HG03045 (cell line): ENCODE data around the gene HBM.
"Not testable (repeated sequence)": the region's sequence is repeated elsewhere in the genome, so short reads cannot be mapped to it uniquely, and the experiment has no call there.

ENCODE experiments used
- ATAC-seq: cut with Tn5 transposase; IDR thresholded peaks from one replicate; pipeline ENCODE4 v1.9.1; 2021; ENCODE audit warnings: mild to moderate bottlenecking, moderate library complexity; ENCODE audit not compliant: unreplicated experiment

Gene HBM

DNA sequence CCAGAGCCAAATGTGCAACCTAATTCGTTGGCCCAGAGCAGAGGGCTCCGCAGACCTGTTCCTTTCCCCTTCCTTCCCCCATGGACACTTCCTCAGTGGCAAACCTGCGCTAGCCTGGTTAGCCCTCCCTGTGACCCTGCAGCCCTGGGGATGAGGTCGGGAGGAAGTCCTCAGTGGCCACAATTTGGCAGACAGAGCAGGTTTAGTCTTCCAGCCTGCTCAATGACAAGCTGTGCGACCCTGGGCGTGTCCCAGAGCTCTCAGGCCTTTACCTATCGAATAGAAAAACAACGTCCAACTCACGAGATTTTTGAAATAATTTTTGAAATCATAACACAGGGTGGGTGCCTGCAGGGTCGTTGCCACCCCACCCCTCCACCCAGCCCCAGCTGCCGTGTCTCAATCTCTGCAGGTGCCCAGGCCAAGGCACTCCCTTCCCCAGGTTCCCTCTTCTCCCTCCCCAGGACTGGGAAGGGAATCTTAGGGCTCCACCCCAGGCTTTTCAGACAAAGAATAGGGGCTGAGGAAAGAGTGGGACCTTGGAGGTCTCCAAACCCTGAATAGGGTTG lies 1.4 kb downstream of the HBM start:
- ATAC-seq: no peak

DNA sequence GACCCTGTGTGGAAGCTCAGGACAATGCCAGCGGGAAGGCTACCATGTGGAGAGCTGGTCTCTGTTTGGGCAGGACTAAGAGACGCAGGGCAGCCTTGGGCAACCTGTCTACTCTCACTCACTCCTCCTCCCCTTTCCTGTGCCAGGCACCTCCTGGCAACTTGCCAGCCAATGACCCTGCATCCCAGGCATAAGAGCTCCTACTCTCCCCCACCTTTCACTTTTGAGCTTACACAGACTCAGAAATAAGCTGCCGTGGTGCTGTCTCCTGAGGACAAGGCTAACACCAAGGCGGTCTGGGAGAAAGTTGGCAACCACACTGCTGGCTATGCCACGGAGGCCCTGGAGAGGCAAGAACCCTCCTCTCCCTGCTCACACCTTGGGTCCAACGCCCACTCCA lies 2.6 kb downstream of the HBM start:
- ATAC-seq: no peak

DNA sequence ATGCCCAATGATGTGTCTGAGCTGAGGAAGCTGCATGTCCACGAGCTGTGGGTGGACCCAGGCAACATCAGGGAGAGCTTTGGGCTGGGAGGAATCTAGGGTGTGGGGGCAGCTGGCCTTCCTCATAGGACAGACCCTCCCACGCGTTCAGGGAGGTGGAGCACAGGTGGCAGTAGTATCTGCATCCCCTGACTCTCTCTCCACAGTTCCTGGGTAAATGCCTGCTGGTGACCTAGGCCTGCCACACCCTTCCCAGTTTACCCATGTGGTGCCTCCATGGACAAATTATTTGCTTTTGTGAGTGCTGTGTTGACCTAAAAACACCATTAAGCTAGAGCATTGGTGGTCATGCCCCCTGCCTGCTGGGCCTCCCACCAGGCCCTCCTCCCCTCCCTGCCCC lies 3.2 kb downstream of the HBM start:
- ATAC-seq: no peak

DNA sequence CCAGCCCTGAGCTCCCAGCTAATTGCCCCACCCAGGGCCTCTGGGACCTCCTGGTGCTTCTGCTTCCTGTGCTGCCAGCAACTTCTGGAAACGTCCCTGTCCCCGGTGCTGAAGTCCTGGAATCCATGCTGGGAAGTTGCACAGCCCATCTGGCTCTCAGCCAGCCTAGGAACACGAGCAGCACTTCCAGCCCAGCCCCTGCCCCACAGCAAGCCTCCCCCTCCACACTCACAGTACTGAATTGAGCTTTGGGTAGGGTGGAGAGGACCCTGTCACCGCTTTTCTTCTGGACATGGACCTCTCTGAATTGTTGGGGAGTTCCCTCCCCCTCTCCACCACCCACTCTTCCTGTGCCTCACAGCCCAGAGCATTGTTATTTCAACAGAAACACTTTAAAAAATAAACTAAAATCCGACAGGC lies 4.3 kb downstream of the HBM start:
- ATAC-seq: not testable (repeated sequence)

DNA sequence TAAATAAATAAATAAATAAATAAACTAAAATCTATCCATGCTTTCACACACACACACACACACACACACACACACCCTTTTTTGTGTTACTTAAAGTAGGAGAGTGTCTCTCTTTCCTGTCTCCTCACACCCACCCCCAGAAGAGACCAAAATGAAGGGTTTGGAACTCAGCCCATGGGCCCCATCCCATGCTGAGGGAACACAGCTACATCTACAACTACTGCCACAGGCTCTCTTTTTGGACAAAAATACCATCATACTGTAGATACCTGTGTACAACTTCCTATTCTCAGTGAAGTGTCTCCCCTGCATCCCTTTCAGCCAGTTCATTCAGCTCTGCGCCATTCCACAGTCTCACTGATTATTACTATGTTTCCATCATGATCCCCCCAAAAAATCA lies 5.0 kb downstream of the HBM start:
- no peak for ATAC-seq

DNA sequence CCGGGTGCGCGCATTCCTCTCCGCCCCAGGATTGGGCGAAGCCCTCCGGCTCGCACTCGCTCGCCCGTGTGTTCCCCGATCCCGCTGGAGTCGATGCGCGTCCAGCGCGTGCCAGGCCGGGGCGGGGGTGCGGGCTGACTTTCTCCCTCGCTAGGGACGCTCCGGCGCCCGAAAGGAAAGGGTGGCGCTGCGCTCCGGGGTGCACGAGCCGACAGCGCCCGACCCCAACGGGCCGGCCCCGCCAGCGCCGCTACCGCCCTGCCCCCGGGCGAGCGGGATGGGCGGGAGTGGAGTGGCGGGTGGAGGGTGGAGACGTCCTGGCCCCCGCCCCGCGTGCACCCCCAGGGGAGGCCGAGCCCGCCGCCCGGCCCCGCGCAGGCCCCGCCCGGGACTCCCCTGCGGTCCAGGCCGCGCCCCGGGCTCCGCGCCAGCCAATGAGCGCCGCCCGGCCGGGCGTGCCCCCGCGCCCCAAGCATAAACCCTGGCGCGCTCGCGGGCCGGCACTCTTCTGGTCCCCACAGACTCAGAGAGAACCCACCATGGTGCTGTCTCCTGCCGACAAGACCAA lies 6.7 kb downstream of the HBM start, which contains the start of gene HBA2:
Gene HBA2, plus strand, starts transcription at position 503 of the 568 bp plus-strand sequence. Its CDS starts 37 bp downstream, at position 540.
- not testable (repeated sequence) for ATAC-seq

DNA sequence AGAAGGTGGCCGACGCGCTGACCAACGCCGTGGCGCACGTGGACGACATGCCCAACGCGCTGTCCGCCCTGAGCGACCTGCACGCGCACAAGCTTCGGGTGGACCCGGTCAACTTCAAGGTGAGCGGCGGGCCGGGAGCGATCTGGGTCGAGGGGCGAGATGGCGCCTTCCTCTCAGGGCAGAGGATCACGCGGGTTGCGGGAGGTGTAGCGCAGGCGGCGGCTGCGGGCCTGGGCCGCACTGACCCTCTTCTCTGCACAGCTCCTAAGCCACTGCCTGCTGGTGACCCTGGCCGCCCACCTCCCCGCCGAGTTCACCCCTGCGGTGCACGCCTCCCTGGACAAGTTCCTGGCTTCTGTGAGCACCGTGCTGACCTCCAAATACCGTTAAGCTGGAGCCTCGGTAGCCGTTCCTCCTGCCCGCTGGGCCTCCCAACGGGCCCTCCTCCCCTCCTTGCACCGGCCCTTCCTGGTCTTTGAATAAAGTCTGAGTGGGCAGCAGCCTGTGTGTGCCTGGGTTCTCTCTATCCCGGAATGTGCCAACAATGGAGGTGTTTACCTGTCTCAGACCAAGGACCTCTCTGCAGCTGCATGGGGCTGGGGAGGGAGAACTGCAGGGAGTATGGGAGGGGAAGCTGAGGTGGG lies 7.6 kb downstream of the HBM start:
- not testable (repeated sequence) for ATAC-seq

DNA sequence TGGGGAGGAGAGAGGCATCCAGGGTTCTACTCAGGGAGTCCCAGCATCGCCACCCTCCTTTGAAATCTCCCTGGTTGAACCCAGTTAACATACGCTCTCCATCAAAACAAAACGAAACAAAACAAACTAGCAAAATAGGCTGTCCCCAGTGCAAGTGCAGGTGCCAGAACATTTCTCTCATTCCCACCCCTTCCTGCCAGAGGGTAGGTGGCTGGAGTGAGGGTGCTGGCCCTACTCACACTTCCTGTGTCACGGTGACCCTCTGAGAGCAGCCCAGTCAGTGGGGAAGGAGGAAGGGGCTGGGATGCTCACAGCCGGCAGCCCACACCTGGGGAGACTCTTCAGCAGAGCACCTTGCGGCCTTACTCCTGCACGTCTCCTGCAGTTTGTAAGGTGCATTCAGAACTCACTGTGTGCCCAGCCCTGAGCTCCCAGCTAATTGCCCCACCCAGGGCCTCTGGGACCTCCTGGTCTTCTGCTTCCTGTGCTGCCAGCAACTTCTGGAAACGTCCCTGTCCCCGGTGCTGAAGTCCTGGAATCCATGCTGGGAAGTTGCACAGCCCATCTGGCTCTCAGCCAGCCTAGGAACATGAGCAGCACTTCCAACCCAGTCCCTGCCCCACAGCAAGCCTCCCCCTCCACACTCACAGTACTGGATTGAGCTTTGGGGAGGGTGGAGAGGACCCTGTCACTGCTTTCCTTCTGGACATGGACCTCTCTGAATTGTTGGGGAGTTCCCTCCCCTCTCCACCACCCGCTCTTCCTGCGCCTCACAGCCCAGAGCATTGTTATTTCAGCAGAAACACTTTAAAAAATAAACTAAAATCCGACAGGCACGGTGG lies 8.4 kb downstream of the HBM start:
- not testable (repeated sequence) for ATAC-seq

DNA sequence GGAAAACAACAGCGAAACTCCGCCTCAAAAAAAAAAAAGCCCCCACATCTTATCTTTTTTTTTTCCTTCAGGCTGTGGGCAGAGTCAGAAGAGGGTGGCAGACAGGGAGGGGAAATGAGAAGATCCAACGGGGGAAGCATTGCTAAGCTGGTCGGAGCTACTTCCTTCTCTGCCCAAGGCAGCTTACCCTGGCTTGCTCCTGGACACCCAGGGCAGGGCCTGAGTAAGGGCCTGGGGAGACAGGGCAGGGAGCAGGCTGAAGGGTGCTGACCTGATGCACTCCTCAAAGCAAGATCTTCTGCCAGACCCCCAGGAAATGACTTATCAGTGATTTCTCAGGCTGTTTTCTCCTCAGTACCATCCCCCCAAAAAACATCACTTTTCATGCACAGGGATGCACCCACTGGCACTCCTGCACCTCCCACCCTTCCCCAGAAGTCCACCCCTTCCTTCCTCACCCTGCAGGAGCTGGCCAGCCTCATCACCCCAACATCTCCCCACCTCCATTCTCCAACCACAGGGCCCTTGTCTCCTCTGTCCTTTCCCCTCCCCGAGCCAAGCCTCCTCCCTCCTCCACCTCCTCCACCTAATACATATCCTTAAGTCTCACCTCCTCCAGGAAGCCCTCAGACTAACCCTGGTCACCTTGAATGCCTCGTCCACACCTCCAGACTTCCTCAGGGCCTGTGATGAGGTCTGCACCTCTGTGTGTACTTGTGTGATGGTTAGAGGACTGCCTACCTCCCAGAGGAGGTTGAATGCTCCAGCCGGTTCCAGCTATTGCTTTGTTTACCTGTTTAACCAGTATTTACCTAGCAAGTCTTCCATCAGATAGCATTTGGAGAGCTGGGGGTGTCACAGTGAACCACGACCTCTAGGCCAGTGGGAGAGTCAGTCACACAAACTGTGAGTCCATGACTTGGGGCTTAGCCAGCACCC lies 9.5 kb downstream of the HBM start:
- ATAC-seq: no peak

DNA sequence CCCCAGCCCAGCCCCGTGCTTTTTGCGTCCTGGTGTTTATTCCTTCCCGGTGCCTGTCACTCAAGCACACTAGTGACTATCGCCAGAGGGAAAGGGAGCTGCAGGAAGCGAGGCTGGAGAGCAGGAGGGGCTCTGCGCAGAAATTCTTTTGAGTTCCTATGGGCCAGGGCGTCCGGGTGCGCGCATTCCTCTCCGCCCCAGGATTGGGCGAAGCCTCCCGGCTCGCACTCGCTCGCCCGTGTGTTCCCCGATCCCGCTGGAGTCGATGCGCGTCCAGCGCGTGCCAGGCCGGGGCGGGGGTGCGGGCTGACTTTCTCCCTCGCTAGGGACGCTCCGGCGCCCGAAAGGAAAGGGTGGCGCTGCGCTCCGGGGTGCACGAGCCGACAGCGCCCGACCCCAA lies 10.2 kb downstream of the HBM start:
- not testable (repeated sequence) for ATAC-seq

DNA sequence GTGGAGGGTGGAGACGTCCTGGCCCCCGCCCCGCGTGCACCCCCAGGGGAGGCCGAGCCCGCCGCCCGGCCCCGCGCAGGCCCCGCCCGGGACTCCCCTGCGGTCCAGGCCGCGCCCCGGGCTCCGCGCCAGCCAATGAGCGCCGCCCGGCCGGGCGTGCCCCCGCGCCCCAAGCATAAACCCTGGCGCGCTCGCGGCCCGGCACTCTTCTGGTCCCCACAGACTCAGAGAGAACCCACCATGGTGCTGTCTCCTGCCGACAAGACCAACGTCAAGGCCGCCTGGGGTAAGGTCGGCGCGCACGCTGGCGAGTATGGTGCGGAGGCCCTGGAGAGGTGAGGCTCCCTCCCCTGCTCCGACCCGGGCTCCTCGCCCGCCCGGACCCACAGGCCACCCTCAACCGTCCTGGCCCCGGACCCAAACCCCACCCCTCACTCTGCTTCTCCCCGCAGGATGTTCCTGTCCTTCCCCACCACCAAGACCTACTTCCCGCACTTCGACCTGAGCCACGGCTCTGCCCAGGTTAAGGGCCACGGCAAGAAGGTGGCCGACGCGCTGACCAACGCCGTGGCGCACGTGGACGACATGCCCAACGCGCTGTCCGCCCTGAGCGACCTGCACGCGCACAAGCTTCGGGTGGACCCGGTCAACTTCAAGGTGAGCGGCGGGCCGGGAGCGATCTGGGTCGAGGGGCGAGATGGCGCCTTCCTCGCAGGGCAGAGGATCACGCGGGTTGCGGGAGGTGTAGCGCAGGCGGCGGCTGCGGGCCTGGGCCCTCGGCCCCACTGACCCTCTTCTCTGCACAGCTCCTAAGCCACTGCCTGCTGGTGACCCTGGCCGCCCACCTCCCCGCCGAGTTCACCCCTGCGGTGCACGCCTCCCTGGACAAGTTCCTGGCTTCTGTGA lies 11.0 kb downstream of the HBM start, which contains the start of gene HBA1:
Gene HBA1, plus strand, starts transcription at position 204 of the 906 bp plus-strand sequence. Its CDS starts 37 bp downstream, at position 241.
- not testable (repeated sequence) for ATAC-seq

DNA sequence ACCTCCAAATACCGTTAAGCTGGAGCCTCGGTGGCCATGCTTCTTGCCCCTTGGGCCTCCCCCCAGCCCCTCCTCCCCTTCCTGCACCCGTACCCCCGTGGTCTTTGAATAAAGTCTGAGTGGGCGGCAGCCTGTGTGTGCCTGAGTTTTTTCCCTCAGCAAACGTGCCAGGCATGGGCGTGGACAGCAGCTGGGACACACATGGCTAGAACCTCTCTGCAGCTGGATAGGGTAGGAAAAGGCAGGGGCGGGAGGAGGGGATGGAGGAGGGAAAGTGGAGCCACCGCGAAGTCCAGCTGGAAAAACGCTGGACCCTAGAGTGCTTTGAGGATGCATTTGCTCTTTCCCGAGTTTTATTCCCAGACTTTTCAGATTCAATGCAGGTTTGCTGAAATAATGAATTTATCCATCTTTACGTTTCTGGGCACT lies 11.6 kb downstream of the HBM start:
- ATAC-seq: no peak

DNA sequence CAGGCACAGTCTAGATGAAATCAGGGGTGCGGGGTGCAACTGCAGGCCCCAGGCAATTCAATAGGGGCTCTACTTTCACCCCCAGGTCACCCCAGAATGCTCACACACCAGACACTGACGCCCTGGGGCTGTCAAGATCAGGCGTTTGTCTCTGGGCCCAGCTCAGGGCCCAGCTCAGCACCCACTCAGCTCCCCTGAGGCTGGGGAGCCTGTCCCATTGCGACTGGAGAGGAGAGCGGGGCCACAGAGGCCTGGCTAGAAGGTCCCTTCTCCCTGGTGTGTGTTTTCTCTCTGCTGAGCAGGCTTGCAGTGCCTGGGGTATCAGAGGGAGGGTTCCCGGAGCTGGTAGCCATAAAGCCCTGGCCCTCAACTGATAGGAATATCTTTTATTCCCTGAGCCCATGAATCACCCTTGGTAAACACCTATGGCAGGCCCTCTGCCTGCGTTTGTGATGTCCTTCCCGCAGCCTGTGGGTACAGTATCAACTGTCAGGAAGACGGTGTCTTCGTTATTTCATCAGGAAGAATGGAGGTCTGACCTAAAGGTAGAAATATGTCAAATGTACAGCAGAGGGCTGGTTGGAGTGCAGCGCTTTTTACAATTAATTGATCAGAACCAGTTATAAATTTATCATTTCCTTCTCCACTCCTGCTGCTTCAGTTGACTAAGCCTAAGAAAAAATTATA lies 12.3 kb downstream of the HBM start:
- no peak for ATAC-seq

DNA sequence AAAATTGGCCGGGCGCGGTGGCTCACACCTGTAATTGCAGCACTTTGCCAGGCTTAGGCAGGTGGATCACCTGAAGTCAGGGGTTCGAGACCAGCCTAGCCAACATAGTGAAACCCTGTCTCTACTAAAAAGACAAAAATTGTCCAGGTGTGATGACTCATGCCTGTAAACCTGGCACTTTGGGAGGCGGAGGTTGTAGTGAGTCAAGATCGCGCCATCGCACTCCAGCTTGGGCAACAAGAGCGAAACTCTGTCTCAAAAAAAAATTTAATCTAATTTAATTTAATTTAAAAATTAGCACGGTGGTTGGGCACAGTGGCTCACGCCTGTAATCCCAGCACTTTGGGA lies 12.9 kb downstream of the HBM start:
- no peak for ATAC-seq

DNA sequence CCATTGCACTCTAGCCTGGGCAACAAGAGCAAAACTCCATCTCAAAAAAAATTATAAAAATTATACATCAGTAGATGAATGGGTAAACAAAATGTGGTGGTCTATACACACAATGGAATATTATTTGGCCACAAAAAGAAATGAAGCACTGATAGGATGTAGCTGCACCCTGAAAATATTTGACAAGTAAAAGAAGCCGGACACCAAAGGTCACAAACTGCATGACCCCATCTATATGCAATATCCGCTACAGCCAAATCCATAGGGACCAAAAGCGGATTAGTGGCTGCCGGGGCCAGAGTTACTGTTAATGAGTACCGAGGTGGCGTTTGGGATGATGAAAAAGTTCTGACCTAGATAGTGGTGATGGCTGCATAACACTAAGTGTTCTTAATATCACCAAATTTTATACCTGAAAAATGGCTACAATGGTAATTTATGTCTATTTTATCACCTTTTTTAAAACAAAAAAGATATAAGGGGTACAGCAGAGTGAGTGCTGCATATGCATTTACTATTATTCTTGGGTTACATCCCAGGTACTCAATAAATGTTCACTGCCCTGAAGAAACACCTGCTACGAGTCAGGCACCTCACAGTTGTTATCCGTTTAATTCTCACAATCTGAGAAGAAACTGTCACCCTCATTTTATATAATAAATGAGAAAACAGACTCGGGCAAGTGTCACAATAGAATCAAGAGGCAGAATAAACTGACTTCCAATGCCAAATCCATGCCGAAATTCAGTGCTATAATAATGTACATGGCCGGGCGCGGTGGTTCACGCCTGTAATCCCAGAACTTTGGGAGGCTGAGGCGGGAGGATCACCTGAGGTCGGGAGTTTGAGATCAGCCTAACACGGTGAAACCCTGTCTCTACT lies 13.7 kb downstream of the HBM start:
- no peak for ATAC-seq

DNA sequence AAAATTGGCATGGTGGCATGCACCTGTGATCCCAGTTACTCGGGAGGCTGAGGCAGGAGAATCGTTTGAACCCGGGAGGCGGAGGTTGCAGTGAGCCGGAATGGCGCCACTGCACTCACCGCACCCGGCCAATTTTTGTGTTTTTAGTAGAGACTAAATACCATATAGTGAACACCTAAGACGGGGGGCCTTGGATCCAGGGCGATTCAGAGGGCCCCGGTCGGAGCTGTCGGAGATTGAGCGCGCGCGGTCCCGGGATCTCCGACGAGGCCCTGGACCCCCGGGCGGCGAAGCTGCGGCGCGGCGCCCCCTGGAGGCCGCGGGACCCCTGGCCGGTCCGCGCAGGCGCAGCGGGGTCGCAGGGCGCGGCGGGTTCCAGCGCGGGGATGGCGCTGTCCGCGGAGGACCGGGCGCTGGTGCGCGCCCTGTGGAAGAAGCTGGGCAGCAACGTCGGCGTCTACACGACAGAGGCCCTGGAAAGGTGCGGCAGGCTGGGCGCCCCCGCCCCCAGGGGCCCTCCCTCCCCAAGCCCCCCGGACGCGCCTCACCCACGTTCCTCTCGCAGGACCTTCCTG lies 14.4 kb downstream of the HBM start, which contains the start of gene HBQ1:
Gene HBQ1, plus strand, starts transcription at position 359 of the 575 bp plus-strand sequence. Its CDS starts 28 bp downstream, at position 387.
- ATAC-seq: no peak
